Measurements from ENCODE around the gene LRIG1. TPM values are rescaled to one million over a fixed set of nuclear protein-coding genes. Genes with fewer than 3 reads are reported as not detected.

Gene LRIG1
- total RNA-seq, 1 experiment from 2014 or later, result 17.2 TPM

DNA sequence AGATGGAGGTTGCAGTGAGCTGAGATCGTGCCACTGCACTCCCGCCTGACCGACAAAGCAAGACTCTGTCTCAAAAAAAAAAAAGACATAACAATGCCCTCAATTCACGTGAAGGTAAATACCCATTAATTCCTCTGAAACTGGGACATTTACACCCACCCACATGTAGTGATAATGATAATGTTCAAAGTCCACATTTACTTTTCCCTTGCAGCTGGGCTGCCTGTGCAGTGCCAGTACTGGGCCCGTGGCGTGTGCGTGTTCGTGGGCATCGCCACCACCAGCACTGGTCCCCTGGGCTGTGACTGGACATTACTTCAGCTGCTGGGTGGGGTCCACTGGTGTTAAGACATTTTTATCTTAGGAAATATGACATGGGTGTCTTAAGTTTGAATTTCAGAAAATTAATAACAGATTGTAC lies 156.4 kb downstream of the LRIG1 start:
- POLR2A ChIA-PET, result no interaction called here
- Mint-ChIP-seq H3K27ac (ENCODE audit: low read depth, unreplicated experiment) (no peak overlapping the region), H3K27me3 (ENCODE audit: insufficient read depth, unreplicated experiment) (no peaks in the 10 kb centered on the region), H3K4me3 (ENCODE audit: unreplicated experiment) (no peak overlapping the region), H3K36me3 (ENCODE audit: insufficient read depth, unreplicated experiment) (no peaks in the 10 kb centered on the region), H3K4me1 (ENCODE audit: insufficient read depth, unreplicated experiment) (peaks cover 6% of the 10 kb centered on the region), H3K9me3 (ENCODE audit: unreplicated experiment) (no peaks in the 10 kb centered on the region)
- no TSS peak for BruUV-seq (replicated peaks)
- intact Hi-C loops (cut with micrococcal nuclease), result no loop called here
- DNase-seq (ENCODE audit: unreplicated experiment), result no peak
- CTCF ChIA-PET, result interaction anchor here (0.6 to 2.0 kb wide), 3 partner anchors 33 to 1087 kb away, joined by 3 to 7 read pairs (median 3); no protein-coding TSS in a partner anchor
- TF ChIP-seq, protein P1, sequence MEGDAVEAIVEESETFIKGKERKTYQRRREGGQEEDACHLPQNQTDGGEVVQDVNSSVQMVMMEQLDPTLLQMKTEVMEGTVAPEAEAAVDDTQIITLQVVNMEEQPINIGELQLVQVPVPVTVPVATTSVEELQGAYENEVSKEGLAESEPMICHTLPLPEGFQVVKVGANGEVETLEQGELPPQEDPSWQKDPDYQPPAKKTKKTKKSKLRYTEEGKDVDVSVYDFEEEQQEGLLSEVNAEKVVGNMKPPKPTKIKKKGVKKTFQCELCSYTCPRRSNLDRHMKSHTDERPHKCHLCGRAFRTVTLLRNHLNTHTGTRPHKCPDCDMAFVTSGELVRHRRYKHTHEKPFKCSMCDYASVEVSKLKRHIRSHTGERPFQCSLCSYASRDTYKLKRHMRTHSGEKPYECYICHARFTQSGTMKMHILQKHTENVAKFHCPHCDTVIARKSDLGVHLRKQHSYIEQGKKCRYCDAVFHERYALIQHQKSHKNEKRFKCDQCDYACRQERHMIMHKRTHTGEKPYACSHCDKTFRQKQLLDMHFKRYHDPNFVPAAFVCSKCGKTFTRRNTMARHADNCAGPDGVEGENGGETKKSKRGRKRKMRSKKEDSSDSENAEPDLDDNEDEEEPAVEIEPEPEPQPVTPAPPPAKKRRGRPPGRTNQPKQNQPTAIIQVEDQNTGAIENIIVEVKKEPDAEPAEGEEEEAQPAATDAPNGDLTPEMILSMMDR (IDR thresholded peaks at IDR 0.05; ENCODE audit: unreplicated experiment), result no peak

DNA sequence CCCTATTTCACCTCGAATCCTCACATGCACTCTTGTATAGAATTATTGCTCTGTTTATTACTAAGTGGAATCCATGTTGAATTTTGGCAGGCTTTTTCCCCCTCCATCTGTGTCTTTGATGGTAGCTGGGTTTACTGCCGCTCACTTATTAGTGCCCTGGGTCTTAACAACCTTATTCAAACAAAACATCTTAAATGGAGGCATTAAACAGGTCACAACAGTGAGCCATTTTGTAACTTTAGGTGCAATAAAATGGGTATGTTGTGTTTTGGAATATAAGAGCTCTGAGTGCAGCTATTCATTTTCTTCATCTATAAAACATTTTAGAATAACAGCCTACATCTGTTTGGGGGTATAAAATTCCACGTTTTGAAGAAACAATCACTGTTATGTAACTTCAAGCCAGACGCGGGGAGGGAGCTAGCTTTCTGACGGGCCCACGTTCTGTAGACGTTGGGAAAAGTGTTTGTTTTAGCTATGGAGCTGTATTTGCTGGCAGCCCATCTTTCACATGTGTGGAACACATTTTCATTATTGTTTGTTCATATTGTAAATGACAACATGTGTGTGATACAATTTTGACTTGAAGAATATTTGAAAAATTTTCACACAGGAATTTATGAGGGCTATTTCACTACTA lies 158.0 kb downstream of the LRIG1 start:
- no peak overlapping the region for H3K27ac Mint-ChIP-seq (ENCODE audit: low read depth, unreplicated experiment)
- CTCF ChIA-PET, result interaction anchor here (0.7 kb wide), 1 partner anchor 480 kb away, joined by 4 read pairs; no protein-coding TSS in a partner anchor
- H3K4me1 Mint-ChIP-seq (ENCODE audit: insufficient read depth, unreplicated experiment), result no peaks in the 10 kb centered on the region
- no peaks in the 10 kb centered on the region for H3K27me3 Mint-ChIP-seq (ENCODE audit: insufficient read depth, unreplicated experiment)
- no peaks in the 10 kb centered on the region for H3K9me3 Mint-ChIP-seq (ENCODE audit: unreplicated experiment)
- H3K4me3 Mint-ChIP-seq (ENCODE audit: unreplicated experiment), result no peak overlapping the region
- H3K36me3 Mint-ChIP-seq (ENCODE audit: insufficient read depth, unreplicated experiment), result no peaks in the 10 kb centered on the region
- POLR2A ChIA-PET, result no interaction called here
- TF ChIP-seq, protein P1 (IDR thresholded peaks at IDR 0.05; ENCODE audit: unreplicated experiment), result no peak
- DNase-seq (ENCODE audit: unreplicated experiment), result no peak
- no TSS peak for BruUV-seq (replicated peaks)
- intact Hi-C loops (cut with micrococcal nuclease), result no loop called here

DNA sequence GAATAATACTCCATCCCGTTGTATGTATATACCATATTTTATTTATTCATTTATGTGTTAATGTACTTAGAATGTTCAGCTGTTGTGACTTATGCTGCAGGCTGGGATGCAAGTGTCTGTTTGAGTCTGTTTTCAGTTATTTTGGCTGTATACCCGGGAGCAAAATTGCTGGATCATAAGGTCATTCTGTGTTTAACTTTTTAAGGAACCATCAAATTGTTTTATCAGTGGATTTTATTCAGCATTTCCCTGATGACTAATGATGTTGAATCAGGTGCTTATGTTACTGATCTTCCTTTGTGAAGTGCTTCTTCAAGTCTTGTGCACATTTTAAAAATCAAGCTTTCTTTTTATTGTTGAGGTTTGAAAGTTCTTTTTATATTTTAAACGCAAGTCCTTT lies 161.9 kb downstream of the LRIG1 start:
- H3K4me1 Mint-ChIP-seq (ENCODE audit: insufficient read depth, unreplicated experiment), result no peaks in the 10 kb centered on the region
- BruUV-seq (replicated peaks), result no TSS peak

DNA sequence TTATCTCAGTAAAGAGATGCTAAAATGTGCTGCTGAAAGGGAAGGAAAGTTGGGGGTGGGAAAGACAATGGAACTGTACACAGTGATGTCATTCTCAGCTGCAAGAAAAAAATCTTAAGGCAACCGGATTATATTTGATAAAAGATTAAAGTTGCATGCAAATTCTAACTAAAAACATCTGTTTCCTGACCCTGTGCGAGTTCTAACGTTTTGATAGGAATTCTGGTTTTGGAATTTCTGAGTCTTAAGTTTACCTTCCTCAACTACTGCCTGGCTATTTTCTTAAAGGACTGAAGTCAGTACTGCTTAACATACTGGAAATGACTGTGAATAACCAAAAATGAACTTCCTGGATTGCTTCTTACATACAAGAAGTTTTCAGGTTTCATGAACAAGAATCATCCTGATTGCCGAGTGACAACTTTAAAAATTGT lies 164.5 kb downstream of the LRIG1 start:
- Mint-ChIP-seq H3K4me1 (ENCODE audit: insufficient read depth, unreplicated experiment) (no peaks in the 10 kb centered on the region), H3K4me3 (ENCODE audit: unreplicated experiment) (no peak overlapping the region), H3K27ac (ENCODE audit: low read depth, unreplicated experiment) (no peak overlapping the region), H3K36me3 (ENCODE audit: insufficient read depth, unreplicated experiment) (no peaks in the 10 kb centered on the region), H3K27me3 (ENCODE audit: insufficient read depth, unreplicated experiment) (no peaks in the 10 kb centered on the region), H3K9me3 (ENCODE audit: unreplicated experiment) (no peaks in the 10 kb centered on the region)
- CTCF ChIA-PET, result interaction anchor here (0.8 kb wide), 1 partner anchor 479 kb away, joined by 4 read pairs; no protein-coding TSS in a partner anchor
- TF ChIP-seq, protein P1 (IDR thresholded peaks at IDR 0.05; ENCODE audit: unreplicated experiment), result no peak
- BruUV-seq (replicated peaks), result no TSS peak
- DNase-seq (ENCODE audit: unreplicated experiment), result no peak
- intact Hi-C loops (cut with micrococcal nuclease), result no loop called here
- POLR2A ChIA-PET, result no interaction called here

More for the DNA sequence above, 161.9 kb downstream of the LRIG1 start:
- Mint-ChIP-seq H3K27me3 (ENCODE audit: insufficient read depth, unreplicated experiment) (no peaks in the 10 kb centered on the region), H3K9me3 (ENCODE audit: unreplicated experiment) (no peaks in the 10 kb centered on the region), H3K27ac (ENCODE audit: low read depth, unreplicated experiment) (no peak overlapping the region), H3K36me3 (ENCODE audit: insufficient read depth, unreplicated experiment) (no peaks in the 10 kb centered on the region), H3K4me3 (ENCODE audit: unreplicated experiment) (no peak overlapping the region)
- CTCF ChIA-PET, result no interaction called here
- TF ChIP-seq, protein P1 (IDR thresholded peaks at IDR 0.05; ENCODE audit: unreplicated experiment), result no peak
- intact Hi-C loops (cut with micrococcal nuclease), result no loop called here
- no peak for DNase-seq (ENCODE audit: unreplicated experiment)
- POLR2A ChIA-PET, result interaction anchor here (0.7 kb wide), 1 partner anchor 25 kb away, joined by 3 read pairs; no protein-coding TSS in a partner anchor

Data from MCF 10A (cell line).